ENCODE results near the gene CLCN2.
A peak's percentile ranks its signal among the peaks of the same experiment; 100 is the strongest.

Gene CLCN2

GRCh38 chr3:184380627-184381260, 19.3 kb upstream of the CLCN2 start:
- no peak for DNase-seq (ENCODE audit: low read depth)

DNA sequence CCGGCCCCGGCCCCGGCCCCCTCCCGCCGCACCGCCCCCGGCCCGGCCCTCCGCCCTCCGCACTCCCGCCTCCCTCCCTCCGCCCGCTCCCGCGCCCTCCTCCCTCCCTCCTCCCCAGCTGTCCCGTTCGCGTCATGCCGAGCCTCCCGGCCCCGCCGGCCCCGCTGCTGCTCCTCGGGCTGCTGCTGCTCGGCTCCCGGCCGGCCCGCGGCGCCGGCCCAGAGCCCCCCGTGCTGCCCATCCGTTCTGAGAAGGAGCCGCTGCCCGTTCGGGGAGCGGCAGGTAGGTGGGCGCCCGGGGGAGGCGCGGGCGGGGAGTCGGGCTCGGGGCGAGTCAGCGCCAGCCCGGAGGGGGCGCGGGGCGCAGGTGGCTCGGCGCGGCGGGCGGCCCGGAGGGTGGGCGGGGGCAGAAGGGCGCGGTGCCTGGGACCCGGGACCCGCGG, 18.8 kb upstream of the CLCN2 start:
- DNase-seq (ENCODE audit: low read depth) = no peak

DNA sequence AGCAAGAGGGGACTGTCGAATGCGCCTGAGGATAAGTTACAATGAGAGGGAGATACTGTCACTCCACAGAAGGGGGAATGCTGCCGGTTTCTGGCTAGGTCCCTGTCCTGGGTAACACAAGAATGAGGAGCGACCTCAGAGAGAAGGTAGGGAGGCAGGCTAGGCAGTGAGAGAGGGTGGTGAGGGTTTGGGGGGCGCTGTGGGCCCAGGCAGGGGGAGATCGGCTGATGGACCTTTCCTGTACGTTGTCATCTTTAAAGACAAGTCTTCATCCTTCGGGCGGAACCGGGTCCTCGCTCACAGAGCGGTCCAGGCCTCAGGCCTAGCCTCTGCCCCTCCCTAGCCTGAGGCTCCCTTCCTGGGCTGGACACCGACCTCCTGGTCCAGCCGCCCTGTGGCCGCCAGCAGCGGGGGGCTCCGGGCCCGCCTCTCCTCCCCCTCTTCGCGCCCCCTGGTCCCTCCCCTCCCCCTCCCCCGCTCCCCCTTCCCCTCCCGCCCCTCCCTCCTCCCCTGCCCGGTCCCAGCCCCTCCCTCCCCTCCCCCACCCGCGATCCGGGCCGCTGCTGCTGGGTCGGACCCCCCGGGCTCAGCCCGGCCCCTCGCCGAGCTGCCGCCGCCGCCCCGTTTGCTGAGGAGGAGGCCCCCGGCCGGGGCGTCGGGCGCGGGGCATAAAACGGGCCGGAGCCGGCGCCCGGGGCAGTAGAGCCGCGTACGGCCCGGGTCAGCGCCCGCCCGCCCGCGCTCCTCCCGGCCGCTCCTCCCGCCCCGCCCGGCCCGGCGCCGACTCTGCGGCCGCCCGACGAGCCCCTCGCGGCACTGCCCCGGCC, 18.2 kb upstream of the CLCN2 start, which contains the start of gene CHRD:
TSS of gene CHRD (plus strand) at position 697 of the 827 bp plus-strand sequence. CDS start 265 bp downstream, outside the sequence.
- no peak for DNase-seq (ENCODE audit: low read depth)

GRCh38 chr3:184378651-184379357, 17.4 kb upstream of the CLCN2 start:
- no peak for DNase-seq (ENCODE audit: low read depth)

- no peak for DNase-seq (ENCODE audit: low read depth)
These were observed 16.6 kb upstream of the CLCN2 start, which contains the start of gene THPO for GRCh38 chr3:184377882-184378445. Gene THPO, minus strand, starts transcription at chr3:184378207. Its CDS starts 1,948 bp downstream, at chr3:184376259.

DNA sequence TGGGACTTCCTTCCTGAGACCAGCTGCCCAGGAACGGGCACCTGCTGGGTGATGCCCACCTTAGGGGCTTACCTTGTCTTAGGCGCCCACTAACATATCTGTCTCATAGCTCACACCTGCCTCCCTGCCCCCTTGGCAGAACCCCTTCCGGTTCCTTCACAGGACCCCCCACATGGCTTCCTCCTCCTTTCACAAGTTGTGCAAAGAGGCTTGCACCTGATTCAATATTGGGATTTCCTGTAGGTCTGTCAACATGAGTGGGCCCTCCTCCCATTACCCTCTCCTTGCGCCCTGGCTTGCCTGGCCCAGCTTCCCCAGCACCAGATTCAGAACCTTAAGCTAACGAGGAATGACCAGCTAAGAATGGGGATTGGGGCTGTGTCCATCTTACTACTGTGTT, 16.0 kb upstream of the CLCN2 start:
- DNase-seq (ENCODE audit: low read depth) = no peak

- no peak for DNase-seq (ENCODE audit: low read depth)
These were observed 14.5 kb upstream of the CLCN2 start for GRCh38 chr3:184375747-184376461.

GRCh38 chr3:184373422-184373821, 12.0 kb upstream of the CLCN2 start:
- no peak for DNase-seq (ENCODE audit: low read depth)

DNA sequence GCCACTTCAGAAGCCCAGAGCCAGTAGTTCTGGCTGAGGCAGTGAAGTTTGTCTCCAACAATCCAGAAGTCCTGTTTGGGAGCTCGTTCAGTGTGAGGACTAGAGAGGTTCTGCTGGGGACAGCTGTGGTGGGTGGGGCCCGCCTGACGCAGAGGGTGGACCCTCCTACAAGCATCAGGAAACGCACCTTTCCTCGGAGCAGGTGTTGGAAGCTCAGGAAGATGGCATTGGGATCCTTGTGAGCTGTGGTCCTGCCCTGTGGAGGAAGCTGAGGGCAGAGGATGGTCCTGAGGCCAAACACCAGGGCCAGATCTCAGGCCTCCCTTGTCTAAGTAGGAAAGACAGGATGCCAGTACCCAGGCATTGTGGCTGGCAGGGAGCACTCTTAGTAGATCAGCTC, 11.5 kb upstream of the CLCN2 start:
- DNase-seq (ENCODE audit: low read depth) = no peak

- DNase-seq (ENCODE audit: low read depth) = no peak
These were observed 11.0 kb upstream of the CLCN2 start for GRCh38 chr3:184372296-184372821.

- peak; percentile 55 for DNase-seq (ENCODE audit: low read depth)
These were observed 10.2 kb upstream of the CLCN2 start for GRCh38 chr3:184371570-184372018.

- no peak for DNase-seq (ENCODE audit: low read depth)
These were observed 7.3 kb upstream of the CLCN2 start for GRCh38 chr3:184368586-184369183.

DNA sequence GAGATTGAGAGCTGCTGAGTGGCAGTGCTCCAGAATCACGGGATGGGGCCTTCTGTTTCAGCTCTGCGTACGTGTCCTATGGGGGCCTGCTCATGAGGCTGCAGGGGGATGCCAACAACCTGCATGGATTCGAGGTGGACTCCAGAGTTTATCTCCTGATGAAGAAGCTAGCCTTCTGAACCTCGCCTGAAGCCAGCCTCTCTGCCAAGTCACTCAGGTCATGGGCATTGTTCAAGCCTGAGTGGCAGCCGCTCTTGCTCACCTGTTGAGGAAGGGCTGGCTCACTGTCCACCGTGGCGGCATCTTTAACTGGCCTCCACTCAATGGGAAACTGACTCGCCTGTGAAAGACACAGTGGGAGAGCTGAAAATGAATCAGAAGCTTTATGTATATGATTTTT, 6.7 kb upstream of the CLCN2 start:
- no peak for DNase-seq (ENCODE audit: low read depth)

- DNase-seq (ENCODE audit: low read depth) = no peak
These were observed 5.3 kb upstream of the CLCN2 start for GRCh38 chr3:184366619-184367289.

GRCh38 chr3:184362668-184363546, 1.5 kb upstream of the CLCN2 start:
- DNase-seq (ENCODE audit: low read depth) = peak; percentile 93

DNA sequence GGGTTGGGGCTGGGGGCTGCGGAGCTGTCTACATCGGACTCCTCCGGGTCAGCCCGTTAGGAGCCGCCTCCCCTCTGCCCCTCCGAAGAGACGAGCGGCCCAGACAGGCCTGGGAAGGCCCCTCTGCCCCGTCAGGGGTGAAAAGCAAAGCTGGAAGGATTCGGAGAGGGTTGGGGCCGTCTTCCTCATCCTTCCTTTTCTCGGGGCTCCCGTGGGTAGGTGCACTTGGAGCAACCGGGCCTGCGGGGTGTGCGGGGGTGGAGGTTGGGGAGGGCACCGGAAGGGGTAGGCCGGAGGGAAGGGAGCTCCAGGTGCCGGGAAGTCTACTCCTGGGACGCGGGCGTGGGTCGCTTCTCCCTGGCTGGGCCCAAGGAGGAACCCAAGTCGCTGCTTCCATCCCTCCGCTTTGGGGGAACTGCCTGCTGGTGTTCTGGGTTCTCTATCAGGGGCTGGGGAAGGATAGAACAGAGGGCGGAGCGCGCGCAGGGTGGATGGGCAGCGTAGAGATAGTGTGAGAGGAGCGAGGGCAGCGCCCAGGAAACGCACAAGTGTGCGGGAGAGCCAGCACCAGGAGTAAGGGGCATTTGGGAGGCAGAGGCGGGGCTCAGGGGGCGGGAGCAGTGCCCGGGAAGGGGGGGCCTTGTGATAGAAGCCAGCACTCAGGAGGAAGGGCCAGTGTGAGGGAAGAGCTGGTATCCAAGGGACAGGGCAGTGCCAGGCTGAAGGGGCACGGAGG, 695 bp upstream of the CLCN2 start:
- peak; percentile 50 for DNase-seq (ENCODE audit: low read depth)

DNA sequence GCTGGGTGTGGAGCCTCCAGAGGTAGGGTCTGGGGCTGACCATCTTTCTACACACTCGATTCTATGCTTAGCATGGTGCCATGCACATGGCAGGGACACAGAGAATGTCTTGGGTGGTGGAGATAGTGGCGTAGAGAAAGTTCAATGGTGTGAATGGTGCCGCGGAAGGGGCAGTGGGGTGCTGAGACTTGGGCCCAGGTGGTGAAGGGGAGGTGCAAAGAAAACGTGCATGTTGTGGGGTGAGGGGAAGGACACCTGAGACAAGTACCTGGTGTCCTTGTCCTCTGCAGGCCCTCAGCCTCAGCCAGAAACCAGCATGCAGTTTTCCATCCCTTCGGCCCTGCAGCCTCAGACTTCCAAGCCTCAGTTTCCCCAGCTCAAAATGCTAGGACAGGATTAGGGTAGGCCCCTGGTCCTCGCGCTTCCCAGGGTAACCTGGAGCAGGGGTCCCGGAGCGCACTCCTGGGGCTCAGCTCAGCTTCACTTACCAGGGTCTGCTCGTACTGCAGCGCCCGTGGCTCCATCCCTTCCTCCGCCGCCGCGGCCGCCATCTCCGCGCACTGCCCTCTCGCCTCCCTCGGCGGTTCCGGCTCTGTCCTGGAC, 375 bp downstream of the CLCN2 start:
- no peak for DNase-seq (ENCODE audit: low read depth)

All from activated T-cell treated with anti-CD3 and anti-CD28 coated beads for 48 hours (primary cell).